Lung (tissue), 12 donors: Measurements from ENCODE around the gene SLC38A3. TPM values are rescaled to one million over a fixed set of nuclear protein-coding genes. Genes with fewer than 3 reads are reported as not detected.
A peak's percentile ranks its signal among the peaks of the same experiment; 100 is the strongest.

Experiments
- ATAC-seq: fragments of 200-7000 bp; cut with Tn5 transposase; one replicate; pipeline ENCODE4 v1.9.1; 2020; ENCODE audit warnings: moderate number of reproducible peaks; ENCODE audit not compliant: insufficient read depth, low FRiP score
- DNase-seq, 3 donors: peaks; one replicate each; pipeline ENCODE4 v3.0.0-alpha.2; 2013 to 2017
- H3K27ac ChIP-seq, 2 donors: one replicate each; pipeline ENCODE4 v1.5.1; 2013; ENCODE audit warnings: mild to moderate bottlenecking in 2 of 2, moderate library complexity in 2 of 2, control low read depth in 1 of 2, inconsistent platforms in 1 of 2, low read depth in 1 of 2, low read length in 1 of 2
- H3K27me3 ChIP-seq, 3 donors: one replicate each; pipeline ENCODE4 v1.5.1; 2013; ENCODE audit warnings: low read length in 2 of 3; ENCODE audit not compliant: control insufficient read depth in 3 of 3, insufficient read depth in 3 of 3
- H3K36me3 ChIP-seq, 4 donors: one replicate each; pipeline ENCODE4 v1.5.1; 2013; ENCODE audit warnings: low read length in 4 of 4, mild to moderate bottlenecking in 1 of 4, moderate library complexity in 1 of 4; ENCODE audit not compliant: control insufficient read depth in 4 of 4, insufficient read depth in 4 of 4
- H3K4me1 ChIP-seq, 5 donors: one replicate each; pipeline ENCODE4 v1.5.1; 2013; ENCODE audit warnings: low read length in 5 of 5, mild to moderate bottlenecking in 2 of 5, moderate library complexity in 1 of 5; ENCODE audit not compliant: control insufficient read depth in 5 of 5, insufficient read depth in 5 of 5
- H3K4me3 ChIP-seq: one replicate; pipeline ENCODE4 v1.5.1; 2013; ENCODE audit warnings: mild to moderate bottlenecking, control low read depth, moderate library complexity
- H3K9ac ChIP-seq, 2 donors: one replicate each; pipeline ENCODE4 v1.5.1; 2013; ENCODE audit warnings: low read length in 2 of 2, control low read depth in 1 of 2; ENCODE audit not compliant: insufficient read depth in 1 of 2
- H3K9me3 ChIP-seq, 4 donors: one replicate each; pipeline ENCODE4 v1.5.1; 2013; ENCODE audit warnings: low read length in 3 of 4, mild to moderate bottlenecking in 1 of 4, moderate library complexity in 1 of 4; ENCODE audit not compliant: control insufficient read depth in 4 of 4, insufficient read depth in 3 of 4
- WGBS, 2 donors: extraction: QIAGEN DNeasy Blood & Tissue Kit; methylation state at CpG; one replicate each; pipeline ENCODE4 v1.1.7; 2013; 5-methylcytosine and 5-hydroxymethylcytosine counted together
- polyA plus RNA-seq, 2 donors: library from polyadenylated mRNA; stranded (reverse); fragments of 200-250 nt; gene quantifications; one replicate each; pipeline ENCODE4 v1.2.1, GENCODE V29; 2013
- total RNA-seq, 2 donors: library from RNA; depleted of rRNA in 1 of 2; stranded (reverse); fragments of >200 nt in 1 of 2; gene quantifications; one replicate each; pipeline ENCODE4 v1.2.1, GENCODE V29; 2014 to 2021
- TF ChIP-seq, protein P1 (sequence below): IDR thresholded peaks from 2 replicates; pipeline ENCODE4 v1.5.1; 2012; ENCODE audit warnings: mild to moderate bottlenecking; ENCODE audit errors: control extremely low read depth, extremely low read depth
- donor health status: control.
- donor health status: control.
- donor health status: Bipolar disorder and iron deficiency.
- donor health status: healthy.
- donor health status: DM: yes; HTN: yes; CAD: no.

SLC38A3 gene
- total and polyA plus RNA-seq, 4 donors: 0.08 to 4.3 (median 0.33) TPM

DNA sequence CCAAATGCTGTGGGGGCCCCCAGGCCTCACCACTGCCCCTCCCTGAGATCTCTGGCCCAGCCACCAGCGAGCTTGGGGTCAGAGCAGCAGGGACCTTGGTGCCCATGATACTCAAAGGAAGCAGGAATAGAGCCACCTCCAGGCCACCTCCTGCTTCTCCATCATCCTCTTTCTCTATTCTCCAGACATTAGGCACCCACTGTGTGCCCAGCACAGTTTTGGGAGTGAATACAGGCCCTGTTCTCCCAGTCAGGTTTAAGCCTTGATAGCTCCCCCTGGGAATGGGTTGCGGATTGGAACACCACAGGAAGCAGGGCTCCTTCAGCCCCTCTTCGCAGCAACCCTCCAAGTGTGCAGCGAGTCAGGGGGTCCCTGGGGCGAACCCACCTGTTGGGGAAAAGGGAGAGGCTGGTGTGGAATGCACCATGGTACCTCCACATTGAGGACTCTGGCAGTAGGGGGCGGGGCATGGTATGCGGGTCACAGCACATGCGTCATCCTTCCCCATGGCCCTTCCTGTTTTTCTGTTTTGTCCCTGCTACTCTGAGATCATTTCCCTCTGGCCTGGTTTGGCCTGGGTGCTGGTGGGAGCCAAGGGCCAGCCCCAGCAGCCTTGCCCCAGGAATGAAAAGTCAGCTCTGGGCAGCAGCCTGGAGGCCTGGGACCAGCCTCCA is 49.6 kb downstream of the SLC38A3 start:
- WGBS, 2 donors: 64 to 71% methylated on average over 6 to 8 of the region's 8 CpGs
- H3K27ac ChIP-seq: peak overlapping the region; percentile 80 to 93
- H3K27me3 ChIP-seq: no peaks in the 10 kb centered on the region
- H3K4me1 ChIP-seq: peaks cover 0 to 46% (median 4%) of the 10 kb centered on the region in 5 donors
- peaks cover 19 to 72% (median 40%) of the 10 kb centered on the region in 4 donors for H3K36me3 ChIP-seq
- ATAC-seq (peak; percentile 33), DNase-seq (peak in 1 of 3 donors; percentile 46)
- peaks cover 0 to 4% (median 0%) of the 10 kb centered on the region in 4 donors for H3K9me3 ChIP-seq
- TF ChIP-seq, protein P1, sequence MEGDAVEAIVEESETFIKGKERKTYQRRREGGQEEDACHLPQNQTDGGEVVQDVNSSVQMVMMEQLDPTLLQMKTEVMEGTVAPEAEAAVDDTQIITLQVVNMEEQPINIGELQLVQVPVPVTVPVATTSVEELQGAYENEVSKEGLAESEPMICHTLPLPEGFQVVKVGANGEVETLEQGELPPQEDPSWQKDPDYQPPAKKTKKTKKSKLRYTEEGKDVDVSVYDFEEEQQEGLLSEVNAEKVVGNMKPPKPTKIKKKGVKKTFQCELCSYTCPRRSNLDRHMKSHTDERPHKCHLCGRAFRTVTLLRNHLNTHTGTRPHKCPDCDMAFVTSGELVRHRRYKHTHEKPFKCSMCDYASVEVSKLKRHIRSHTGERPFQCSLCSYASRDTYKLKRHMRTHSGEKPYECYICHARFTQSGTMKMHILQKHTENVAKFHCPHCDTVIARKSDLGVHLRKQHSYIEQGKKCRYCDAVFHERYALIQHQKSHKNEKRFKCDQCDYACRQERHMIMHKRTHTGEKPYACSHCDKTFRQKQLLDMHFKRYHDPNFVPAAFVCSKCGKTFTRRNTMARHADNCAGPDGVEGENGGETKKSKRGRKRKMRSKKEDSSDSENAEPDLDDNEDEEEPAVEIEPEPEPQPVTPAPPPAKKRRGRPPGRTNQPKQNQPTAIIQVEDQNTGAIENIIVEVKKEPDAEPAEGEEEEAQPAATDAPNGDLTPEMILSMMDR: no peak
- no peak overlapping the region for H3K4me3 ChIP-seq
- H3K9ac ChIP-seq: no peak overlapping the region

DNA sequence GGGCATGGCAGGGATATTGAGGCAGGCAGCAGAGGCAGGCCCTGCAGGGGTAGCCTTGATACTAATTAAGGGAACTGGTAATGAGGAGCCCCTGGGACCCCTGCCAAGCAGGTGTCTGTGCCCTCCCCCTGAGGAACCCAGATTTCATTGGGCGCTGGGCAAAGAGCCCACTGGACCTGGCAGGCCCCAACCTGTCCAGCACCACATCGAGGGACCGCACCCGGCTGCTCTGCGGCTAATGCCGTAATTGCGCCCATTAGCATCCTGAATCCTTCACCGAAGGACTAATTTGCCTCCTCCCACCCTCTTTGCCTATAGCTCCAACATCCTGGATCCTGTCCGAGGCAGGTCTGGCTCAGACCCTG is 50.2 kb downstream of the SLC38A3 start:
- Histone ChIP-seq H3K9ac (no peak overlapping the region), H3K36me3 (peaks cover 19 to 72% (median 38%) of the 10 kb centered on the region in 4 donors), H3K4me3 (no peak overlapping the region), H3K27me3 (no peaks in the 10 kb centered on the region), H3K9me3 (peaks cover 0 to 4% (median 0%) of the 10 kb centered on the region in 4 donors), H3K4me1 (peaks cover 0 to 43% (median 0%) of the 10 kb centered on the region in 5 donors), H3K27ac (peak overlapping the region; percentile 80 to 93)
- no peak for DNase-seq
- 74 to 90% methylated on average over 9 of the region's 9 CpGs for WGBS, 2 donors
- no peak for ATAC-seq
- TF ChIP-seq, protein P1: no peak

DNA sequence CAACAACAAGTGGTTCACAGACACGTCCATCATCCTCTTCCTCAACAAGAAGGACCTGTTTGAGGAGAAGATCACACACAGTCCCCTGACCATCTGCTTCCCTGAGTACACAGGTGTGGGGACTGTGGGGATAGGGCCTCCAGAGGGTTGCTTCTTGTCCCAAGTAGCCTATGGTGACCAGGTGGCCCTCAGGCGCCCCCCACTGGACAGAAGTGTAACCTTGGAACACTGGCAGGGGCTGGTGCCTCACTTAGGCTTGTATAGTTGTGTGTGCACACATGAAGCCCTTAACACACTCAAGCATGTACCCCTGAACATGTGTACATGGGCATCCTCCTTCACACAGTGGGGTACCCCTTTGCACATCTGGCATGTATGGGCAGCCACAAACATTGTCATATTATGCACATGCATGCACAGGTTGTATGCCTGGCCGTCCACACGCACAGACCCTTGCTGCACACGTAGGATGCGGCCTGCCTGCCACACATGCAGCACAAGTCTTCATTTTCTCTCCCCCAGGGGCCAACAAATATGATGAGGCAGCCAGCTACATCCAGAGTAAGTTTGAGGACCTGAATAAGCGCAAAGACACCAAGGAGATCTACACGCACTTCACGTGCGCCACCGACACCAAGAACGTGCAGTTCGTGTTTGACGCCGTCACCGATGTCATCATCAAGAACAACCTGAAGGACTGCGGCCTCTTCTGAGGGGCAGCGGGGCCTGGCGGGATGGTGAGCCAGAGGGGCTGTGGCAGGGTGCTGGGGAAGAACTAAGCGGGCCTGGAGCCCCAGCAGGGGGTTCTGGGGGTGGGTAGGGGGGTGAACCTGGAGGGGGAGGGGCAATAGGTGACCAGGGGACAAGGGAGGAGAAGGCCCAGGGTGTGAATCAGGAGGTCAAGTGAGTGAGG is 52.2 kb downstream of the SLC38A3 start:
- Histone ChIP-seq H3K36me3 (peaks cover 19 to 59% (median 34%) of the 10 kb centered on the region in 4 donors), H3K4me3 (no peak overlapping the region), H3K9me3 (peaks cover 0 to 4% (median 0%) of the 10 kb centered on the region in 4 donors), H3K27ac (peak overlapping the region in 1 of 2 donors; percentile 82), H3K9ac (no peak overlapping the region), H3K4me1 (peaks cover 0 to 34% (median 9%) of the 10 kb centered on the region in 5 donors), H3K27me3 (no peaks in the 10 kb centered on the region)
- TF ChIP-seq, protein P1: no peak
- no peak for DNase-seq
- WGBS, 2 donors: 87 to 93% methylated on average over 20 of the region's 20 CpGs
- no peak for ATAC-seq
